ENCODE results near the gene FBXO46. TPM values are rescaled to one million over a fixed set of nuclear protein-coding genes. Genes with fewer than 3 reads are reported as not detected.

FBXO46 gene
- total RNA-seq, 1 donor from 2014 or later = 16.5 TPM

GRCh38 chr19:45764475-45764874, 33.8 kb upstream of the FBXO46 start:
- H3K9me3 ChIP-seq = no peaks in the 10 kb centered on the region
- peaks cover 24% of the 10 kb centered on the region for H3K4me1 ChIP-seq
- no peak overlapping the region for H3K27ac ChIP-seq
- DNase-seq (no peak), ATAC-seq (no peak)
- no peaks in the 10 kb centered on the region for H3K27me3 ChIP-seq
- intact Hi-C loops (cut with DNase I) = no loop called here
- H3K4me3 ChIP-seq = no peak overlapping the region
- no peaks in the 10 kb centered on the region for H3K36me3 ChIP-seq
- no peak for TF ChIP-seq CTCF (IDR thresholded peaks at IDR 0.05)

GRCh38 chr19:45763691-45764294, 33.1 kb upstream of the FBXO46 start:
- no peak overlapping the region for H3K4me3 ChIP-seq
- no peaks in the 10 kb centered on the region for H3K27me3 ChIP-seq

DNA sequence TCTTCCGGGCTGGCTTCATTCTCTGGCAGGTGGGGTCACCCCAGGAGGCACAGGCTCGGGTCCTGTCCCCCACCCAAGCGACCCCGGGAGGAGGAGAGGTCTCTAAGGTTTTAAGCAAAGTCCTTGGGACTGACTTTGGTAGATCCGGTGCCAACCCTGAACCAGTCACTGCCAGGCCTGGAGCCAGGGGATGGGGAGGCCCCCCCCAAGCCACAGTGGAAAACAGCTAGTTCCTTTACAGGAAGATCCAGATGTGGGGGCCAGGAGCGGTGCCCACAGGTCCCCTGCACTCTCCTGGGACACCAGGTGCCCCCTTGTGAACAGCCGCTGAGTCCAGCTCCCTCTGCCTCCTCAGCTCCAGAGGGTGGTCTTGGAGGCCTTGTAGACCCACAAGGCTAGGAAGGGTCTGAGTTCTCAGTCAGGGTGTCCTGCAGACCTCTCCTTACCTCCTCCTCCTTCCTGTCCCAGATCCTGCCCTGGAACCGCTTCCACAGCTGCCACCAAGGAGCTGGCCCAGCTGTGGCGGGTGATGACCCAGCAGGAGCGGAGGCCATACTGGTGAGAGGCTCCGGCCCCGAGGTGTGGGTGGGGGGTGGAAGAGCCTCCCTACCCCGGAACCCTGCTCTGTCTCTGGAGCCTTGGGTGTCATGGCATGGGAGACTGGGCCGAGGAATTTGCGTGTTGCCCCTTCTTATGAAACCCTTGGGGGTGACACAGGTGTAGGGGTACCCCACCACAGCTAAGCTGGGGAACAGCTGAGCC, 32.4 kb upstream of the FBXO46 start:
- H3K36me3 ChIP-seq = no peaks in the 10 kb centered on the region
- DNase-seq = no peak
- intact Hi-C loops (cut with DNase I) = no loop called here
- peaks cover 23% of the 10 kb centered on the region for H3K4me1 ChIP-seq
- H3K27me3 ChIP-seq = no peaks in the 10 kb centered on the region
- no peaks in the 10 kb centered on the region for H3K9me3 ChIP-seq
- H3K4me3 ChIP-seq = no peak overlapping the region
- TF ChIP-seq CTCF (IDR thresholded peaks at IDR 0.05) = no peak
- no peak overlapping the region for H3K27ac ChIP-seq
- no peak for ATAC-seq

More at GRCh38 chr19:45763691-45764294, 33.1 kb upstream of the FBXO46 start:
- Histone ChIP-seq H3K27ac (no peak overlapping the region), H3K9me3 (no peaks in the 10 kb centered on the region), H3K36me3 (no peaks in the 10 kb centered on the region), H3K4me1 (peaks cover 24% of the 10 kb centered on the region)
- no peak for TF ChIP-seq CTCF (IDR thresholded peaks at IDR 0.05)
- DNase-seq (no peak), ATAC-seq (no peak)
- intact Hi-C loops (cut with DNase I) = no loop called here

DNA sequence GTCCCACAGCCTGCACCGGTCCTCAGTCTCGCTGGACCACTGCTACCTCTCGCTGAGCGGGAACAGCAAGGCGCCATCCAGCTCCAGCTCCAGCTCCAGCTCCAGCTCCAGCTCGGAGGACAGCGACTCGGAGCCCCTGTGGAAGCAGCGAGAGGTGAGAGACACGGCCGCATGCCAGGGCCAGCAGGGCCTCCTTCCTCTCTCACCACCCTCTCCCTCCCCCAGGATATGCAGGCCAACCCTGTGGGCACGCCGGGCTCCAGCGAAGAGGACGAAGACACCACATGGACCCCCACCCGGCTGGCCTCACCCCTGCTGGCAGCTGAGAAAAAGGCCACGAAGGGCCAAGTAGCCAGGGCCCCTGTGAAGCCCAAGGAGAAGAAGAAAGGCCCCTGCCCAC, 31.0 kb upstream of the FBXO46 start:
- H3K9me3 ChIP-seq = no peaks in the 10 kb centered on the region
- no peak overlapping the region for H3K4me3 ChIP-seq
- no peaks in the 10 kb centered on the region for H3K27me3 ChIP-seq
- intact Hi-C loops (cut with DNase I) = no loop called here
- DNase-seq (no peak), ATAC-seq (no peak)
- TF ChIP-seq CTCF (IDR thresholded peaks at IDR 0.05) = no peak
- peaks cover 15% of the 10 kb centered on the region for H3K4me1 ChIP-seq
- no peaks in the 10 kb centered on the region for H3K36me3 ChIP-seq
- H3K27ac ChIP-seq = no peak overlapping the region

DNA sequence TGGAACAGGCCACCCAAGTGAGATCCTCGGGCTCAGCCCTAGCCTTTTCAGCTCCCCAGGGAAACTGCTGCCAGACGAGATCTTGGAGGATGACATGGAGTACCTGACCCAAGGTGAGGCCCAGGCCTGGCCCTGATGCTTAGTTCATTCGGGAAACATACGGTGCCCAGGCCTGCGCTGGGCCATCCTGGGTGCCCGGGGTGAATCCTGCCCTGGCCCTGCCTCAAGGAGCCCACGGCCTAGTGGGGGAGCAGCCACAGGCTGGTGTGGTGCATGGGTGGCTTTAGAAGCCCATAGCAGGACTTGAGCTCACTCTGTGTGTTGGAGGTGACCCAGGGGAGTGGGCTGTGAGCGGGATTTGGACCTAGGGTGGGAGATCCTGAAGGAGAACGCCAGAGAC, 28.2 kb upstream of the FBXO46 start:
- TF ChIP-seq CTCF (IDR thresholded peaks at IDR 0.05) = no peak
- H3K9me3 ChIP-seq = no peaks in the 10 kb centered on the region
- ATAC-seq (no peak), DNase-seq (no peak)
- no peaks in the 10 kb centered on the region for H3K27me3 ChIP-seq
- intact Hi-C loops (cut with DNase I) = no loop called here
- no peaks in the 10 kb centered on the region for H3K36me3 ChIP-seq
- no peak overlapping the region for H3K4me3 ChIP-seq
- H3K27ac ChIP-seq = no peak overlapping the region
- no peaks in the 10 kb centered on the region for H3K4me1 ChIP-seq
